ENCODE results near the gene PMP22. TPM values are rescaled to one million over a fixed set of nuclear protein-coding genes. Genes with fewer than 3 reads are reported as not detected.

Gene PMP22
- total RNA-seq, 2 donors from 2014 or later = 3.1 to 5.5 TPM

DNA sequence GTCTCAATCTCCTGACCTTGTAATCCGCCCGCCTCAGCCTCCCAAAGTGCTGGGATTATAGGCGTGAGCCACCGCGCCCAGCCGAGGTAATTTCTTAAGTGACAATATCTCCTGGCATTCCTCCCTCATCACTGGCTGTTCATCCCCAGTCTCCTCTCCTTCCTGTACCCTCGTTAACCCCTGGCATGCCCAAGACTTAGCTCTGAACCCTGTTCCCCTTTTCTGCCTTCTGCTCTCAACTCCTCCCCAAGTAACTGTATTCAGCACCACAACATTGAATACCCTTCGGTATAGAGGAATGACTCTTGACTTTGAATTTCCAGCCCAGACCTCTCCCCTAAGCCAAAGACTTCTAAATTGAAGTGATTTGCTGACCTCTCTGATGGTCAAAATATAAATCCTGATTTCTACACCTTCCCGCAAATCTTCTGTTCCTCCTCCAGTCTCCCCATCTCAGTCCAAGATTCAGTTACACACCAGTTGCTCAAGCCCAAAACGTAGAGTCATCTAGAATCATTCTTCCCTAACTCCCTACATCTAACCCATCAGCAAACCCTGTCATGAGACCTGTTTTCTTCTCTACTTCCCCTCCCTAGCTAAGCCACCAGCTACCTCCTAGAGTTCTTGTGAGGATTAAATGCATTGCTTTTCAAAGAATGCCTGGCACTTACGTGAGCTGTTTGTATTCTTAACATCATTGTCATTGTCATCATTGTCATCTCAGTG is 14.8 kb downstream of the PMP22 start:
- H3K4me3 ChIP-seq (ENCODE audit: low read length) = no peak overlapping the region
- peaks cover 3% of the 10 kb centered on the region for H3K4me1 ChIP-seq (ENCODE audit: control insufficient read depth, insufficient read depth, low read length)
- 90 to 94% methylated on average over 11 of the region's 11 CpGs for WGBS, 2 experiments (ENCODE audit: insufficient coverage in 1 of 2, insufficient read length in 1 of 2)
- no peaks in the 10 kb centered on the region for H3K9me3 ChIP-seq (ENCODE audit: control insufficient read depth, low read length)
- TF ChIP-seq, protein P1, sequence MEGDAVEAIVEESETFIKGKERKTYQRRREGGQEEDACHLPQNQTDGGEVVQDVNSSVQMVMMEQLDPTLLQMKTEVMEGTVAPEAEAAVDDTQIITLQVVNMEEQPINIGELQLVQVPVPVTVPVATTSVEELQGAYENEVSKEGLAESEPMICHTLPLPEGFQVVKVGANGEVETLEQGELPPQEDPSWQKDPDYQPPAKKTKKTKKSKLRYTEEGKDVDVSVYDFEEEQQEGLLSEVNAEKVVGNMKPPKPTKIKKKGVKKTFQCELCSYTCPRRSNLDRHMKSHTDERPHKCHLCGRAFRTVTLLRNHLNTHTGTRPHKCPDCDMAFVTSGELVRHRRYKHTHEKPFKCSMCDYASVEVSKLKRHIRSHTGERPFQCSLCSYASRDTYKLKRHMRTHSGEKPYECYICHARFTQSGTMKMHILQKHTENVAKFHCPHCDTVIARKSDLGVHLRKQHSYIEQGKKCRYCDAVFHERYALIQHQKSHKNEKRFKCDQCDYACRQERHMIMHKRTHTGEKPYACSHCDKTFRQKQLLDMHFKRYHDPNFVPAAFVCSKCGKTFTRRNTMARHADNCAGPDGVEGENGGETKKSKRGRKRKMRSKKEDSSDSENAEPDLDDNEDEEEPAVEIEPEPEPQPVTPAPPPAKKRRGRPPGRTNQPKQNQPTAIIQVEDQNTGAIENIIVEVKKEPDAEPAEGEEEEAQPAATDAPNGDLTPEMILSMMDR (conservative IDR thresholded peaks at IDR 0.05) = no peak
- no peaks in the 10 kb centered on the region for H3K36me3 ChIP-seq (ENCODE audit: control insufficient read depth, insufficient read depth, low read length)
- H3K36me3 Mint-ChIP-seq (ENCODE audit: low read depth) = no peaks in the 10 kb centered on the region
- H3K9me3 Mint-ChIP-seq = no peaks in the 10 kb centered on the region
- no peak for DNase-seq
- H3K4me1 Mint-ChIP-seq = no peaks in the 10 kb centered on the region
- H3K27me3 ChIP-seq (ENCODE audit: control insufficient read depth, insufficient read depth, low read length, poor library complexity, severe bottlenecking) = no peaks in the 10 kb centered on the region
- no peak overlapping the region for H3K27ac ChIP-seq (ENCODE audit: low read depth, low read length)
- H3K9ac ChIP-seq (ENCODE audit: extremely low read depth, low read length, poor library complexity, severe bottlenecking) = no peak overlapping the region
- no peak overlapping the region for H3K4me3 Mint-ChIP-seq
- peaks cover 2% of the 10 kb centered on the region for H3K27me3 Mint-ChIP-seq (ENCODE audit: insufficient read depth)
- H3K27ac Mint-ChIP-seq = no peak overlapping the region

DNA sequence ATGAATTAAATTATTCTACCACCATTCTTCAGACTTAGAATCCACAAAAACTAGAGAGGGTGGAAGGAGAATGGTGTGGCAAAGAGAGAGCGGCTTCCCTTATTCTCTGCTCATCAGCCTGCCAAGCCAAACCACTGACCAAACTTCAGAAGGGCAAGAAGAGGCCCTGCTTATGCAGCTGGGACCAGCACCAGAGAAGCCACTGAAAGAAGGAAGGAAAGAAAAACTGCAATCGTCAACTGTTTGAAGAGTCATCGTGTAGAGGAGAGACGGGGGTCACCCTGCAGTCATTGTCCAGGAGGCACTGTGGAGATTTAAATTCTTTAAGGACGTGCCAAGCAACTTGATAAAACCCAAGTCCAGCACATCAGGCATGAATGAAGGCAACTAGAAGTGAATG is 15.6 kb downstream of the PMP22 start:
- H3K9me3 ChIP-seq (ENCODE audit: control insufficient read depth, low read length) = no peaks in the 10 kb centered on the region
- peaks cover 2% of the 10 kb centered on the region for H3K27me3 Mint-ChIP-seq (ENCODE audit: insufficient read depth)
- H3K9ac ChIP-seq (ENCODE audit: extremely low read depth, low read length, poor library complexity, severe bottlenecking) = no peak overlapping the region
- peaks cover 3% of the 10 kb centered on the region for H3K4me1 ChIP-seq (ENCODE audit: control insufficient read depth, insufficient read depth, low read length)
- H3K4me1 Mint-ChIP-seq = no peaks in the 10 kb centered on the region
- no peak overlapping the region for H3K27ac ChIP-seq (ENCODE audit: low read depth, low read length)
- H3K36me3 Mint-ChIP-seq (ENCODE audit: low read depth) = no peaks in the 10 kb centered on the region
- H3K4me3 Mint-ChIP-seq = no peak overlapping the region
- H3K4me3 ChIP-seq (ENCODE audit: low read length) = no peak overlapping the region
- DNase-seq = peak; percentile 31
- 80 to 90% methylated on average over 4 to 5 of the region's 5 CpGs for WGBS, 2 experiments (ENCODE audit: insufficient coverage in 1 of 2, insufficient read length in 1 of 2)
- no peak overlapping the region for H3K27ac Mint-ChIP-seq
- no peaks in the 10 kb centered on the region for H3K36me3 ChIP-seq (ENCODE audit: control insufficient read depth, insufficient read depth, low read length)
- H3K9me3 Mint-ChIP-seq = no peaks in the 10 kb centered on the region
- no peaks in the 10 kb centered on the region for H3K27me3 ChIP-seq (ENCODE audit: control insufficient read depth, insufficient read depth, low read length, poor library complexity, severe bottlenecking)
- TF ChIP-seq, protein P1 (conservative IDR thresholded peaks at IDR 0.05) = no peak

DNA sequence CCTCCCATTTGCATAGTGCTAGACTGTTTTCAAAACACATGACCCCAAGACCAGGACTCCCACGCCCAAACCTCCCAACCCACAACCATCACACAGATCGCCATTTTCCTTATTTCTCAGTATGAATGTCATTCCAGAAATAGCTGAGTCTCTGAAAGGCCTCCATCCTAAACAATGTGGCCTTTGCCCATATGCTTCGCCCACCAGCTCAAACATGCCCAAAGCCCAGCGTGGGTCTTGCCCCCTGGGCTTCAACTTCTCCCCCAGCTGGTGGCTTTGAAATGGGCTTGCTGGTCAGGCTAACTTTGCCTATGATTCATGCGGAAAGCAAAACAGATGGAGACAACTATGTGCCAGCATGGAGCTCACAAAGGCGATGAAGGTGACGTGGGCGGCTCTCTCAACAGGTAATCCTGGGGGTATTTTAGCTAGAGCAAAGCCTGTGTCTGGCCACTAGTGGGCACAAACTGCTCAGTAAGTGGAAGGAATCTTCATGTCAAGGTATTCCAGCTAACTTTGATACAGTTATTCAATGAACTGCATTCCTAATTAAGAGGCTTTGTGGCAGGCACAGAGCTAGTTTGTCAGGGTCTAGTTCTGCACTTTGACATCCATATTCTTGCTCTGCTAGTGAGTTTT is 17.1 kb downstream of the PMP22 start:
- Mint-ChIP-seq H3K27me3 (ENCODE audit: insufficient read depth) (no peaks in the 10 kb centered on the region), H3K4me1 (no peaks in the 10 kb centered on the region), H3K27ac (no peak overlapping the region), H3K36me3 (ENCODE audit: low read depth) (no peaks in the 10 kb centered on the region), H3K4me3 (no peak overlapping the region), H3K9me3 (no peaks in the 10 kb centered on the region)
- Histone ChIP-seq H3K27ac (ENCODE audit: low read depth, low read length) (no peak overlapping the region), H3K36me3 (ENCODE audit: control insufficient read depth, insufficient read depth, low read length) (no peaks in the 10 kb centered on the region), H3K9ac (ENCODE audit: extremely low read depth, low read length, poor library complexity, severe bottlenecking) (no peak overlapping the region), H3K4me3 (ENCODE audit: low read length) (no peak overlapping the region), H3K4me1 (ENCODE audit: control insufficient read depth, insufficient read depth, low read length) (peaks cover 3% of the 10 kb centered on the region), H3K27me3 (ENCODE audit: control insufficient read depth, insufficient read depth, low read length, poor library complexity, severe bottlenecking) (no peaks in the 10 kb centered on the region), H3K9me3 (ENCODE audit: control insufficient read depth, low read length) (peaks cover 3% of the 10 kb centered on the region)
- DNase-seq = peak; percentile 73
- TF ChIP-seq, protein P1 (conservative IDR thresholded peaks at IDR 0.05) = peak; percentile 77
- WGBS, 2 experiments (ENCODE audit: insufficient coverage in 1 of 2, insufficient read length in 1 of 2) = 89 to 91% methylated on average over 8 of the region's 8 CpGs

Data from endodermal cell (in vitro differentiated cells).